ENCODE data around the gene CDC14A. TPM values are rescaled to one million over a fixed set of nuclear protein-coding genes. Genes with fewer than 3 reads are reported as not detected.

CDC14A gene
- polyA plus RNA-seq, 1 donor from 2014 or later = 2.7 TPM

- H3K4me2 ChIP-seq (ENCODE audit: low read length) = no peak overlapping the region
- H3K9me3 ChIP-seq (ENCODE audit: low read length) = no peaks in the 10 kb centered on the region
- H3K27me3 ChIP-seq (ENCODE audit: insufficient read depth, low read depth, low read length) = no peaks in the 10 kb centered on the region
- no peaks in the 10 kb centered on the region for H4K20me1 ChIP-seq (ENCODE audit: insufficient read depth)
- H3K9me2 ChIP-seq (ENCODE audit: insufficient read depth, low read length) = no peaks in the 10 kb centered on the region
- no peak overlapping the region for H3K4me3 ChIP-seq (ENCODE audit: low read length)
- H3K79me2 ChIP-seq (replicated peaks; ENCODE audit: insufficient read depth, low read length) = no peaks in the 10 kb centered on the region
- no peak overlapping the region for H2AFZ ChIP-seq (ENCODE audit: low read depth, low read length)
- H3K9ac ChIP-seq (ENCODE audit: low read length) = no peak overlapping the region
- H3F3A ChIP-seq (ENCODE audit: insufficient read depth, low read length, poor library complexity, severe bottlenecking) = no peaks in the 10 kb centered on the region
- TF ChIP-seq TAF1 (IDR thresholded peaks at IDR 0.05; ENCODE audit: low read depth) (no peak), SMC3 (conservative IDR thresholded peaks at IDR 0.05; ENCODE audit: poor library complexity) (no peak), EZH2 (IDR thresholded peaks at IDR 0.05; ENCODE audit: borderline replicate concordance, insufficient read depth, low read length, poor library complexity, severe bottlenecking) (no peak), REST (IDR thresholded peaks at IDR 0.05; ENCODE audit: borderline replicate concordance) (no peak), EP300 (conservative IDR thresholded peaks at IDR 0.05; ENCODE audit: poor library complexity, severe bottlenecking) (no peak), POLR2AphosphoS5 (IDR thresholded peaks at IDR 0.05) (no peak), CTCF (IDR thresholded peaks at IDR 0.05; ENCODE audit: poor library complexity, severe bottlenecking) (no peak), MXI1 (conservative IDR thresholded peaks at IDR 0.05; ENCODE audit: poor library complexity, severe bottlenecking) (no peak), RAD21 (conservative IDR thresholded peaks at IDR 0.05) (no peak)
- no peaks in the 10 kb centered on the region for H3K36me3 ChIP-seq (ENCODE audit: insufficient read depth, low read length)
- H3K27ac ChIP-seq (ENCODE audit: low read length) = no peak overlapping the region
Measured at GRCh38 chr1:100462326-100463025, 110.2 kb downstream of the CDC14A start.

GRCh38 chr1:100463791-100464424 is 111.6 kb downstream of the CDC14A start:
- peak; percentile 83 for TF ChIP-seq CTCF (IDR thresholded peaks at IDR 0.05; ENCODE audit: poor library complexity, severe bottlenecking)
- no peak for TF ChIP-seq TAF1 (IDR thresholded peaks at IDR 0.05; ENCODE audit: low read depth)
- TF ChIP-seq EP300 (conservative IDR thresholded peaks at IDR 0.05; ENCODE audit: poor library complexity, severe bottlenecking) = no peak
- TF ChIP-seq SMC3 (conservative IDR thresholded peaks at IDR 0.05; ENCODE audit: poor library complexity) = peak; percentile 90
- TF ChIP-seq RAD21 (conservative IDR thresholded peaks at IDR 0.05) = peak; percentile 85
- no peak for TF ChIP-seq MXI1 (conservative IDR thresholded peaks at IDR 0.05; ENCODE audit: poor library complexity, severe bottlenecking)
- Histone ChIP-seq H3K9me2 (ENCODE audit: insufficient read depth, low read length) (no peaks in the 10 kb centered on the region), H3K9me3 (ENCODE audit: low read length) (no peaks in the 10 kb centered on the region), H3F3A (ENCODE audit: insufficient read depth, low read length, poor library complexity, severe bottlenecking) (no peaks in the 10 kb centered on the region), H4K20me1 (ENCODE audit: insufficient read depth) (no peaks in the 10 kb centered on the region), H3K79me2 (replicated peaks; ENCODE audit: insufficient read depth, low read length) (no peaks in the 10 kb centered on the region), H3K27me3 (ENCODE audit: insufficient read depth, low read depth, low read length) (no peaks in the 10 kb centered on the region), H2AFZ (ENCODE audit: low read depth, low read length) (no peak overlapping the region), H3K9ac (ENCODE audit: low read length) (no peak overlapping the region), H3K4me2 (ENCODE audit: low read length) (no peak overlapping the region), H3K4me3 (ENCODE audit: low read length) (no peak overlapping the region), H3K36me3 (ENCODE audit: insufficient read depth, low read length) (no peaks in the 10 kb centered on the region), H3K27ac (ENCODE audit: low read length) (no peak overlapping the region)
